HuH-7.5 (cell line): ENCODE data around the gene RPP30.

ENCODE experiments used
- DNase-seq: peaks from one replicate; pipeline ENCODE4 v3.0.0; 2011; ENCODE audit warnings: low spot score

RPP30 gene

GRCh38 chr10:90944749-90945148, 73.0 kb downstream of the RPP30 start:
- no peak for DNase-seq

- no peak for DNase-seq
Measured at GRCh38 chr10:90945491-90946070, 73.8 kb downstream of the RPP30 start.

- no peak for DNase-seq
Measured at GRCh38 chr10:90947030-90947960, 75.5 kb downstream of the RPP30 start.
